Osteoblast (primary cell): ENCODE measurements around the gene C7orf33. TPM values are rescaled to one million over a fixed set of nuclear protein-coding genes. Genes with fewer than 3 reads are reported as not detected.

Experiments
- DNase-seq: peaks from one replicate; pipeline ENCODE4 v3.0.0; 2011; ENCODE audit warnings: low spot score, mixed read lengths; ENCODE audit not compliant: insufficient read length; ENCODE audit errors: missing footprints
- H2AFZ ChIP-seq: 2 replicates; pipeline ENCODE4 v1.6.0; 2011; ENCODE audit warnings: mild to moderate bottlenecking, low read length
- H3K27ac ChIP-seq: 2 replicates; pipeline ENCODE4 v1.5.1; 2011; ENCODE audit warnings: mild to moderate bottlenecking, low read depth, low read length, moderate library complexity
- H3K27me3 ChIP-seq: 2 replicates; pipeline ENCODE4 v1.6.0; 2012; ENCODE audit warnings: mild to moderate bottlenecking, control low read depth, inconsistent platforms, low read length, moderate library complexity; ENCODE audit not compliant: insufficient read depth
- H3K36me3 ChIP-seq: 2 replicates; pipeline ENCODE4 v1.5.1; 2011; ENCODE audit warnings: mild to moderate bottlenecking, low read length, control low read depth, moderate library complexity; ENCODE audit not compliant: insufficient read depth
- H3K4me1 ChIP-seq: 2 replicates; pipeline ENCODE4 v1.5.1; 2011; ENCODE audit warnings: mild to moderate bottlenecking, low read length, control low read depth, moderate library complexity; ENCODE audit not compliant: insufficient read depth
- H3K4me2 ChIP-seq: 2 replicates; pipeline ENCODE4 v1.6.0; 2011; ENCODE audit warnings: mild to moderate bottlenecking, low read length; ENCODE audit not compliant: insufficient read depth
- H3K4me3 ChIP-seq: fragments of 200-600 bp; sonication (generic); 3 replicates; pipeline ENCODE4 v1.5.1; 2012; ENCODE audit warnings: mild to moderate bottlenecking, low read length, inconsistent platforms; ENCODE audit not compliant: insufficient read depth
- H3K79me2 ChIP-seq: 2 replicates; pipeline ENCODE4 v1.6.0; 2012; ENCODE audit warnings: mild to moderate bottlenecking, low read length, control low read depth, inconsistent platforms; ENCODE audit not compliant: insufficient read depth
- H3K9me3 ChIP-seq: 2 replicates; pipeline ENCODE4 v1.5.1; 2011; ENCODE audit warnings: low read depth, low read length, control low read depth
- H4K20me1 ChIP-seq: 2 replicates; pipeline ENCODE4 v1.6.0; 2012; ENCODE audit warnings: mild to moderate bottlenecking, low read length, control low read depth; ENCODE audit not compliant: insufficient read depth
- total RNA-seq: library from RNA; depleted of rRNA; stranded (reverse); fragments of >200 nt; gene quantifications from 2 replicates; pipeline ENCODE4 v1.2.3, GENCODE V29; 2012
- TF ChIP-seq, protein P1 (sequence below): IDR thresholded peaks from 2 replicates; pipeline ENCODE4 v1.5.1; 2011; ENCODE audit warnings: mild to moderate bottlenecking, low read depth, low read length, moderate library complexity; ENCODE audit errors: extremely low read depth

The C7orf33 gene
- total RNA-seq, 1 donor, result not detected

DNA sequence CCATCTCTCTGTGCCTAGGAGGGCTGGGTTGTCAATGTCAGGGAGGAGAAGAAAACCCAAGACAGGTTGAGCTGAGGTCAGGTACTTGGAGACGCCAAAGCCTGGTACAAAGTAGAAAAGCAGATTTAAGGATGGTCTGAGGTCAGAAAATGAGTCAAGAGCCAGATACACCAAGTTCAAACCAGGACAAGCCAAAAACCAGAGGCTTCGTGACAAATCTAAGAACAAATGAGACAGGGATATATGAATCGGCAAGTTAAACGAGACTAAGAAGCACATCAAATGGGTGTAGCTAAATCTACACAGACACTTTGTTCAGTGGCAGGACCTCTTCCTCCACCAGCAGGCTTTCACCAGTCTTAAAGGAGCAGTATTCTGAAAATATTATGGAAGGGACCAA is 34.2 kb downstream of the C7orf33 start:
- H4K20me1 ChIP-seq, result no peaks in the 10 kb centered on the region
- TF ChIP-seq, protein P1, sequence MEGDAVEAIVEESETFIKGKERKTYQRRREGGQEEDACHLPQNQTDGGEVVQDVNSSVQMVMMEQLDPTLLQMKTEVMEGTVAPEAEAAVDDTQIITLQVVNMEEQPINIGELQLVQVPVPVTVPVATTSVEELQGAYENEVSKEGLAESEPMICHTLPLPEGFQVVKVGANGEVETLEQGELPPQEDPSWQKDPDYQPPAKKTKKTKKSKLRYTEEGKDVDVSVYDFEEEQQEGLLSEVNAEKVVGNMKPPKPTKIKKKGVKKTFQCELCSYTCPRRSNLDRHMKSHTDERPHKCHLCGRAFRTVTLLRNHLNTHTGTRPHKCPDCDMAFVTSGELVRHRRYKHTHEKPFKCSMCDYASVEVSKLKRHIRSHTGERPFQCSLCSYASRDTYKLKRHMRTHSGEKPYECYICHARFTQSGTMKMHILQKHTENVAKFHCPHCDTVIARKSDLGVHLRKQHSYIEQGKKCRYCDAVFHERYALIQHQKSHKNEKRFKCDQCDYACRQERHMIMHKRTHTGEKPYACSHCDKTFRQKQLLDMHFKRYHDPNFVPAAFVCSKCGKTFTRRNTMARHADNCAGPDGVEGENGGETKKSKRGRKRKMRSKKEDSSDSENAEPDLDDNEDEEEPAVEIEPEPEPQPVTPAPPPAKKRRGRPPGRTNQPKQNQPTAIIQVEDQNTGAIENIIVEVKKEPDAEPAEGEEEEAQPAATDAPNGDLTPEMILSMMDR, result no peak
- no peak overlapping the region for H3K27ac ChIP-seq
- no peak overlapping the region for H3K4me2 ChIP-seq
- H3K36me3 ChIP-seq, result no peaks in the 10 kb centered on the region
- peaks cover 41% of the 10 kb centered on the region for H3K27me3 ChIP-seq
- no peak overlapping the region for H2AFZ ChIP-seq
- no peak overlapping the region for H3K4me3 ChIP-seq
- DNase-seq, result no peak
- no peaks in the 10 kb centered on the region for H3K79me2 ChIP-seq
- no peaks in the 10 kb centered on the region for H3K9me3 ChIP-seq
- peaks cover 9% of the 10 kb centered on the region for H3K4me1 ChIP-seq

DNA sequence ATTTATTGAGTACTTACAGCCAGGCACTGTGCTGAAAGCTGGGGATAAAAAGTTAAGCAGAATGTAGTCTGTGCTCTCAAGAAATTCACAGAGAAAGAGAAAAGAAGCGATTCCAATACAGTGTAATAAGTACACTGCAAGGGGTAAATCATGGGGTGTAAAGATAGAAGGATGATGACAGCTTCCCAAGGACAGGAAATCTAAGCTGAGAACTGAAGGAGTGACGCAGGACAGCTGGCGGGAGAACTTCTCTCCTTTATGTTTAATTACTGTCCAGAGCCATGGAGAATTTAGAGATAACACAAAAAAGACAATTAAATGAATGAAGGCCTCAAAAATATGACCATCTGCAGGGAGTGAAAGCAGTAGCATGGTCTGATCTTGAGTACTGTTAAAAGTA is 34.8 kb downstream of the C7orf33 start:
- Histone ChIP-seq H3K4me2 (no peak overlapping the region), H3K4me1 (peaks cover 9% of the 10 kb centered on the region), H4K20me1 (no peaks in the 10 kb centered on the region), H3K4me3 (no peak overlapping the region), H3K27ac (no peak overlapping the region), H3K27me3 (peaks cover 42% of the 10 kb centered on the region), H3K36me3 (no peaks in the 10 kb centered on the region), H3K9me3 (no peaks in the 10 kb centered on the region), H3K79me2 (no peaks in the 10 kb centered on the region), H2AFZ (no peak overlapping the region)
- TF ChIP-seq, protein P1, result no peak
- DNase-seq, result no peak

DNA sequence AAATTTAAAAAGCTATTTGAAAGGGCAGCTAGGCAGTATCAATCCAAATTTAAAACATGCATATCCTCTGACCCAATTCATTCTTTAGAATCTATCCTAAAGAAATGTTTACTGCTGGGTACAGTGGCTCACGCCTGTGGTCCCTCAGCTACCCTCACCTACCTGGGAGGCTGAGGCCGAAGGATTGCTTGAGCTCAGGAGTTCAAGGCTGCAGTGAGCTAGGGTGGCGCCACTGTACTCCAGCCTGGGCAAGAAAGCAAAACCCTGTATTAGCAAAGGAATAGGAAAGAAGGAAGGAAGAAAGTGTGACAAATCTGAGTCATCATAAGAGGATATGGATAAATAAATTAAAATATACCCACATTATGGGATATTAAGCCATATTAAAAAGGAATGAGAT is 36.3 kb downstream of the C7orf33 start:
- Histone ChIP-seq H3K27ac (no peak overlapping the region), H3K4me2 (no peak overlapping the region), H3K4me1 (peaks cover 9% of the 10 kb centered on the region), H3K79me2 (no peaks in the 10 kb centered on the region), H4K20me1 (no peaks in the 10 kb centered on the region), H2AFZ (no peak overlapping the region), H3K9me3 (no peaks in the 10 kb centered on the region), H3K4me3 (no peak overlapping the region), H3K27me3 (peaks cover 43% of the 10 kb centered on the region), H3K36me3 (no peaks in the 10 kb centered on the region)
- no peak for DNase-seq
- TF ChIP-seq, protein P1, result no peak

DNA sequence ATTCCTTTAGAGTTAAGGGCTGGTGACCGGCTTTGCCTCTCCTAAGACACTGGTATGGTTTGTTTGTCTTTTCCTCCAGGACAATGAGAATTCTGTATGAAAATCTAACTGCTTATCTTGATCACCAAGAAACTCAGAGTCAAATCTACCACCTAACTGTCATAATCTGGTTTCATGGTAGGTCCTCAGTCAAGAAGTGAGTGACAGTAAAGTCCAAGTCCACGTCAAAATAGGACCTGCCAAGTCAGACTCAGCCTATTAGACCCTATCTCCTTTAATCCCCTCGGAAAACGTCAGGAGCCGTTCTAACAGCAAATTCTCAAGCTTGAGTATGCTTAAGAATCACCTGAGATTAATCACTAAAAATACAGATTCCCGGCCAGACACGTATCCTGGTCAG is 37.4 kb downstream of the C7orf33 start:
- Histone ChIP-seq H3K36me3 (no peaks in the 10 kb centered on the region), H3K27ac (no peak overlapping the region), H3K4me3 (no peak overlapping the region), H2AFZ (no peak overlapping the region), H3K4me2 (no peak overlapping the region), H3K9me3 (no peaks in the 10 kb centered on the region), H3K27me3 (peaks cover 36% of the 10 kb centered on the region), H4K20me1 (no peaks in the 10 kb centered on the region), H3K79me2 (no peaks in the 10 kb centered on the region), H3K4me1 (peaks cover 9% of the 10 kb centered on the region)
- no peak for DNase-seq
- TF ChIP-seq, protein P1, result no peak
